Stimulated activated CD8-positive, alpha-beta memory T cell treated with anti-CD3 and anti-CD28 coated beads, Interleukin-4, amount 100 ng/mL, for 4 hours (primary cell): ENCODE results near the gene SGPP2.
"Not testable (repeated sequence)": the region's sequence is repeated elsewhere in the genome, so short reads cannot be mapped to it uniquely, and the experiment has no call there.

ENCODE experiments used
- DNase-seq, 2 donors: peaks; one replicate each; pipeline ENCODE4 v3.0.0-alpha.2; 2020; ENCODE audit warnings: low read depth in 2 of 2, low spot score in 1 of 2

SGPP2 gene

GRCh38 chr2:222427646-222428301 lies 3.4 kb downstream of the SGPP2 start:
- DNase-seq: no peak

GRCh38 chr2:222430071-222430470 lies 5.7 kb downstream of the SGPP2 start:
- no peak for DNase-seq

GRCh38 chr2:222430681-222431080 lies 6.3 kb downstream of the SGPP2 start:
- DNase-seq: no peak

DNA sequence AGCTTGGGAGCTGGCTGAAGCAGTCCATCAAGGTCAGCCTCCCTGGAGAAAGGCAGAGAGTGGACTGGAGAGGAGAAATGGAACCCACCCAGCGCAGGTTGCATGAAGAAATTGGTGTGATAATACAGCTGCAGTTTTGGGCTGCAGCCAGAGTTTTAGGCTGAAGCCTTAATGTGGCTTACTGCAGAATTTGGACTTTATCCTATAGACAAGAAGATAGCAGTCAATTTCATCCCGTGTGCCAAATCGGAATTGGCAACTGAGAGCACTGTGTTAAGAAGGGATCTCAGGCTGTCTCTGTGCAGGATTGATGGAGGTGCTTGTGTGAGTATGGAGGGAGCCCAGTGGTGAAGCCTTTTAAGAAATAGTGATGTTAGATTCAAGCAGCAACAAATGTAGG lies 7.5 kb downstream of the SGPP2 start:
- DNase-seq: no peak

DNA sequence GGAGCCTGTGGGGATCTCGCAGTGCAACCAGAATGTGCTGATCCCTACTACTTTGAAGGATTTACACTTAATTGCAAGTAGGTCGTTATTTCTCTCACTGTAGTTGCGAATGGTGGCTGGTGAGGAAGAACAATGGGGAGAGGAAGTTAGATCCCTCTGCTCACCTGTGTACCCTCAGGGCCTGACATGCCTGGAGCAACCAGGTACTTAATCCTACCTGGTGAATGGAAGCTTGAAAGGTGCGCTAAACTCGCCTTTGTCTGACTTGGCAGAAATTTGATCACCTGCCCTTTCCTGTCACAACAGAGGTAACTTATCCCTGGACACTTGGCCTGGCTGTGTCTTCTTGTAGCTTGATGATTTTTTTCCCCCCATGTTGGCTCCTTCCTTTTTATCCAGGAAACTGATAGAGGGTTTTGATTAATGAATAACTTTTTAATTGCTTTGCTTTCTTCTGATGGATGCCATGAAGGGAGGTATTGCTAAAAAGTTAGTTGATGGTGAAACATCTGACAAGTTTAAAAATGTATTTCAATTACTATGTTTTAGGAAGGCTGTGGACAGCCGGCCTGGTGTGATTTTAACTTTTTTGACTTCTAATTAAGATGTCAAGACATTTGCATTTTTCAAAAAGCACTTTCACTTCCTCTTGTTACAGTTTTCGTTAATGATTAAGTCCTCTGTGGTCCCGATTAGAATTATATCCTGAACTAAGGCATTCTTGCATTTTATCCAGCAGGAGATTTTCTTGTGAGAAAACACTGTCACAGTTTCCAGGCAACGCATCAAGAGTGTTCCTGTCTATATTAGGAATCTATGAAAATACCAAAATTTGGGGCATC lies 9.2 kb downstream of the SGPP2 start:
- no peak for DNase-seq

- DNase-seq: no peak
Observed at GRCh38 chr2:222434204-222434603, 9.9 kb downstream of the SGPP2 start.

DNA sequence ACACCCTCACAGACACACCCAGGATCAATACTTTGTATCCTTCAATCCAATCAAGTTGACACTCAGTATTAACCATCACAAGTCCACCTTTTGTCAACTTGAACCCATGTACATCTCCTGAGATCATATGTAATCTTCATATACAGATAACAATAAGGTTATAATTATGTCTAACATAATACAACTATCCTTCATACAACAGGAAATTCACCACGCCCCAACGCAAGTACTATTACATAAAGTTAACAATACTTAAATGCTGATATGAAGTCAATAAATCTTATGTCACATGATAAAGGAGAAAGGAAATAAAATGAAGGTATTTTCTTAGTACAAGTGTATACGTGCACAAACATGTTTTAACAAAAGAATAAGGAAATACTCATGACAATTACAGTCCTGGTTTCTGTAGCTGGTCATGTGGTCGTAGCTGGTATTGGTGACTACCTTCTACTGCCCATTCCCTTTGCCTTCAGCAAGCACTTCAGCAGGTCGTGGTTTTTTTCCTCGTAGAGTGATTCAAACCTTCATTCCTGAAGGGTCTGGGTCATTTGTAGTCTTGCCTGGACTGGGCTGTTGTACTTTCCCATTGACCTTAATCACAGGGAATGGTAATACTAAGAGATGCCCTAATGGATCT lies 11.2 kb downstream of the SGPP2 start:
- not testable (repeated sequence) for DNase-seq

DNA sequence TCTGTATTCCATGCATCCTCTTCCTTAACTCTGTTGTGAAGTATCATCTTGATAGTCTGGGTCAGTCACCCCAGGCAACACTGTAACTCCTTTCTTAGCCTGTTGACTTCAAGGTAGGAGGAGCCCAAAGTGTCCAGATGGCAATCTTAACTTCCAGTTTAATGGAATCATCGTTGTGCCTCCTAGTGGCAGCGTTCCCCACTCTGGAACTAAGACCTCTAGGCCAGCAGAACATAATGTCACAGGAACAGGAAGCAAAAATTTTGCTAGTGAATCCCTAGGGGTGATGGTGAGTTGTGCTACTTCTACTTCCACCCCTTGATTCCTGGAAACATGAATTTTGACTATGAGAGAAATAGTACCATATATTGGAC lies 11.7 kb downstream of the SGPP2 start:
- DNase-seq: no peak

DNA sequence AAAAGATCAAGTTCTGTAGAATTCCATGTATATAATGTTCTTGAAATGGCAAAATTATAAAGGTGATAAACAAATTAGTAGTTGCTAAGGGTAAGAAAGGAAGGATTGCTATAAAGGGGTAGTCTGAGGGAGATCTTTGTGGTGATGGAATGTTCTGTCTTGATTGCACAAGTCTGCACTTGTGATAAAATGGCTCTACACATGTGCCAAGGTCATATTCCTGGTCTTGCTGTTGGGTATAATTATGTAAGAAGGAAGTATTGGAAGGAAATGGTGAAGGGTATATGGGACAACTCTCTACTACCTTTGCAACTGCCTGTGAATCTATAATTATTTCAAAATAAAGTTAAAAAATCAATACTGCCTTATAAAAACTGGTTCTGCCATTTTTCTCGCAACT lies 15.3 kb downstream of the SGPP2 start:
- DNase-seq: no peak

GRCh38 chr2:222440673-222441422 lies 16.5 kb downstream of the SGPP2 start:
- DNase-seq: no peak

DNA sequence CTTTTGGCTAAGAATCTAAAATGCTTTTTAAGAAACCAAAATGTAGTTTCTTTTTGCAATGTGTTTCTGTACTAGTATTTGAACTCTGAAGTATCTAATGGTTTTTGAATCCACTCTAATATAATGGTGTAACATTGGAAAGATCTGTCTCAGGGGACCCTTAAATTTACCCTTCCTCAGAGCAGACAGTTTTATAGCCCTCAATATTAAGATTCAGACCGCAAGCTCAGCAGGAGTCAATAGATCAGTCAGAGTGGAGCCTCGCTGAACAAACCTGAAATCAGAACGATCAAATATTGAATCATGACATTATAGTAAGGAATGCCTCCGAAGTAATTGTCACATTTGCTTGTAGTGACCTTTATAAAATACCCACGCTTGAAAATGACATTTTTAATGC lies 18.3 kb downstream of the SGPP2 start:
- DNase-seq: no peak

- DNase-seq: no peak
Observed at GRCh38 chr2:222445227-222445626, 20.9 kb downstream of the SGPP2 start.

- no peak for DNase-seq
Observed at GRCh38 chr2:222447131-222447530, 22.8 kb downstream of the SGPP2 start.

- no peak for DNase-seq
Observed at GRCh38 chr2:222448748-222449181, 24.4 kb downstream of the SGPP2 start.

DNA sequence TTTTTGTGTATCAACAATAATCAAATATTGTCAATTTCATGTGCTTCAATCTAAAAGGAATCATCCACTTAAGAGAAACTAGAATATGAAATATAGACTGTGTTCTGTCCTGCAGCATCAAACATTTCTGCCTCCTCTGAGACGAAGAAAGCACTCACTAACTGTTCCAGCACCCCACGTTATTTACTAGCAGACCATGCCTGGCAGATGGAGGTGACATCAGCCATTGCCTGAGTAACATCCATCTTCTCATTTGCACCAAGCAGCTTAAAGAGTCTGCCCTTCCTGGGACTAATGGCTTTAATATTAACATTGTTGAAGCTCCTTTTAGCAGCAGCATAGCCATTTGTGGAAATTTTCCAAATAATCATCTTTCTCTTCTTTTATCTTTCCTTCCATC lies 25.7 kb downstream of the SGPP2 start:
- no peak for DNase-seq

- no peak for DNase-seq
Observed at GRCh38 chr2:222451224-222451674, 26.9 kb downstream of the SGPP2 start.

- no peak for DNase-seq
Observed at GRCh38 chr2:222452422-222452950, 28.1 kb downstream of the SGPP2 start.

- no peak for DNase-seq
Observed at GRCh38 chr2:222456479-222457077, 32.2 kb downstream of the SGPP2 start.

- no peak for DNase-seq
Observed at GRCh38 chr2:222459983-222460382, 35.6 kb downstream of the SGPP2 start.

- no peak for DNase-seq
Observed at GRCh38 chr2:222465746-222466145, 41.4 kb downstream of the SGPP2 start.

DNA sequence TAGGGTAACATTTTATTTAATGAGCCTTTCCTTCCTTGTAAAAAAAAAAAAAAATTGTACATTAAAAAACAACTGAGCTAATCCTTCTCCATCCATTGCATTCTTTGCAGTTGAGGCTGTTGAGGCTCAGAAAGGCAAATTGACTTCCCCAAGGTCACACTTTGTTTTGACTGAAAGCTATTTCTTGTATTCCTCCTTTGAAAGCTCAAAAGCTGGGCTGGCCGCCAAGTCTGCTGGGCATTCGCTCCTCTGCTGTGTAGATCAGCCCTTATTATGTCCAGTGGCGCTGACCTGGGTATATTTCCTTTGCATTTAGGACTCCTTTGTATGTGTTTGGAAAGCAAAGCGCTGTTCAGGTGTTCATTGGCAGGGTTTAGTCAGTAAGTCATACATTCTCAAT lies 44.0 kb downstream of the SGPP2 start:
- no peak for DNase-seq
